Adipocyte (in vitro differentiated cells): ENCODE results near the gene ERBB4.
A peak's percentile ranks its signal among the peaks of the same experiment; 100 is the strongest.

Experiments
- DNase-seq: peaks from one replicate; pipeline ENCODE4 v3.0.0-alpha.2; 2015; ENCODE audit warnings: low read depth
- H3K27me3 ChIP-seq: replicated peaks from 2 replicates; pipeline ENCODE4 v1.7.0; 2013; ENCODE audit warnings: mild to moderate bottlenecking, low read length, moderate library complexity; ENCODE audit not compliant: control insufficient read depth, insufficient read depth
- H3K36me3 ChIP-seq: 2 replicates; pipeline ENCODE4 v1.7.0; 2013; ENCODE audit warnings: low read length, mild to moderate bottlenecking, moderate library complexity; ENCODE audit not compliant: control insufficient read depth, insufficient read depth, severe bottlenecking
- H3K4me1 ChIP-seq: 2 replicates; pipeline ENCODE4 v1.7.0; 2013; ENCODE audit warnings: mild to moderate bottlenecking, low read length, moderate library complexity; ENCODE audit not compliant: control insufficient read depth, insufficient read depth
- H3K4me3 ChIP-seq: 2 replicates; pipeline ENCODE4 v1.7.0; 2013; ENCODE audit warnings: mild to moderate bottlenecking, low read length, moderate library complexity
- H3K9ac ChIP-seq: 2 replicates; pipeline ENCODE4 v1.7.0; 2013; ENCODE audit warnings: mild to moderate bottlenecking, low read length, moderate library complexity
- H3K9me3 ChIP-seq: 2 replicates; pipeline ENCODE4 v1.7.0; 2013; ENCODE audit warnings: mild to moderate bottlenecking, low read length, moderate library complexity; ENCODE audit not compliant: control insufficient read depth

The ERBB4 gene

GRCh38 chr2:211941216-211941747, 597.3 kb downstream of the ERBB4 start:
- DNase-seq, result no peak
- Histone ChIP-seq H3K9me3 (no peaks in the 10 kb centered on the region), H3K36me3 (no peaks in the 10 kb centered on the region), H3K27me3 (no peaks in the 10 kb centered on the region), H3K4me1 (no peaks in the 10 kb centered on the region), H3K4me3 (no peak overlapping the region), H3K9ac (no peak overlapping the region)

- no peaks in the 10 kb centered on the region for H3K27me3 ChIP-seq
- no peak overlapping the region for H3K4me3 ChIP-seq
- DNase-seq, result peak; percentile 19
- no peaks in the 10 kb centered on the region for H3K36me3 ChIP-seq
- no peaks in the 10 kb centered on the region for H3K9me3 ChIP-seq
- no peaks in the 10 kb centered on the region for H3K4me1 ChIP-seq
- no peak overlapping the region for H3K9ac ChIP-seq
Measured at GRCh38 chr2:211939177-211939576, 599.4 kb downstream of the ERBB4 start.

- Histone ChIP-seq H3K9me3 (no peaks in the 10 kb centered on the region), H3K27me3 (no peaks in the 10 kb centered on the region), H3K36me3 (no peaks in the 10 kb centered on the region), H3K4me3 (no peak overlapping the region), H3K4me1 (no peaks in the 10 kb centered on the region), H3K9ac (no peak overlapping the region)
- DNase-seq, result no peak
Measured at GRCh38 chr2:211934811-211935210, 603.8 kb downstream of the ERBB4 start.

- Histone ChIP-seq H3K4me3 (no peak overlapping the region), H3K4me1 (no peaks in the 10 kb centered on the region), H3K9me3 (no peaks in the 10 kb centered on the region), H3K9ac (no peak overlapping the region), H3K27me3 (no peaks in the 10 kb centered on the region), H3K36me3 (no peaks in the 10 kb centered on the region)
- no peak for DNase-seq
Measured at GRCh38 chr2:211931314-211931713, 607.3 kb downstream of the ERBB4 start.

- no peak overlapping the region for H3K9ac ChIP-seq
- no peaks in the 10 kb centered on the region for H3K9me3 ChIP-seq
- no peak overlapping the region for H3K4me3 ChIP-seq
- H3K27me3 ChIP-seq, result no peaks in the 10 kb centered on the region
- H3K36me3 ChIP-seq, result no peaks in the 10 kb centered on the region
- no peaks in the 10 kb centered on the region for H3K4me1 ChIP-seq
- no peak for DNase-seq
Measured at GRCh38 chr2:211930331-211930730, 608.3 kb downstream of the ERBB4 start.

GRCh38 chr2:211928201-211928600, 610.4 kb downstream of the ERBB4 start:
- H3K9me3 ChIP-seq, result no peaks in the 10 kb centered on the region
- H3K36me3 ChIP-seq, result no peaks in the 10 kb centered on the region
- H3K4me3 ChIP-seq, result no peak overlapping the region
- no peaks in the 10 kb centered on the region for H3K4me1 ChIP-seq
- no peak overlapping the region for H3K9ac ChIP-seq
- DNase-seq, result no peak
- H3K27me3 ChIP-seq, result no peaks in the 10 kb centered on the region

- H3K4me3 ChIP-seq, result no peak overlapping the region
- no peak overlapping the region for H3K9ac ChIP-seq
- no peak for DNase-seq
- no peaks in the 10 kb centered on the region for H3K27me3 ChIP-seq
- H3K4me1 ChIP-seq, result no peaks in the 10 kb centered on the region
- no peaks in the 10 kb centered on the region for H3K36me3 ChIP-seq
- H3K9me3 ChIP-seq, result no peaks in the 10 kb centered on the region
Measured at GRCh38 chr2:211923019-211923418, 615.6 kb downstream of the ERBB4 start.

- Histone ChIP-seq H3K4me1 (no peaks in the 10 kb centered on the region), H3K9me3 (no peaks in the 10 kb centered on the region), H3K27me3 (no peaks in the 10 kb centered on the region), H3K36me3 (no peaks in the 10 kb centered on the region), H3K4me3 (no peak overlapping the region), H3K9ac (no peak overlapping the region)
- no peak for DNase-seq
Measured at GRCh38 chr2:211903961-211904360, 634.6 kb downstream of the ERBB4 start.

- Histone ChIP-seq H3K4me1 (no peaks in the 10 kb centered on the region), H3K9ac (no peak overlapping the region), H3K36me3 (no peaks in the 10 kb centered on the region), H3K27me3 (no peaks in the 10 kb centered on the region), H3K4me3 (no peak overlapping the region), H3K9me3 (no peaks in the 10 kb centered on the region)
- no peak for DNase-seq
Measured at GRCh38 chr2:211901226-211901846, 637.3 kb downstream of the ERBB4 start.

GRCh38 chr2:211900518-211900917, 638.1 kb downstream of the ERBB4 start:
- Histone ChIP-seq H3K27me3 (no peaks in the 10 kb centered on the region), H3K9ac (no peak overlapping the region), H3K4me3 (no peak overlapping the region), H3K9me3 (no peaks in the 10 kb centered on the region), H3K36me3 (no peaks in the 10 kb centered on the region), H3K4me1 (no peaks in the 10 kb centered on the region)
- DNase-seq, result no peak

GRCh38 chr2:211900000-211900399, 638.6 kb downstream of the ERBB4 start:
- H3K36me3 ChIP-seq, result no peaks in the 10 kb centered on the region
- no peaks in the 10 kb centered on the region for H3K4me1 ChIP-seq
- no peaks in the 10 kb centered on the region for H3K27me3 ChIP-seq
- H3K9me3 ChIP-seq, result no peaks in the 10 kb centered on the region
- no peak overlapping the region for H3K9ac ChIP-seq
- no peak overlapping the region for H3K4me3 ChIP-seq
- peak; percentile 20 for DNase-seq

- H3K4me3 ChIP-seq, result no peak overlapping the region
- H3K27me3 ChIP-seq, result no peaks in the 10 kb centered on the region
- no peaks in the 10 kb centered on the region for H3K9me3 ChIP-seq
- H3K36me3 ChIP-seq, result no peaks in the 10 kb centered on the region
- DNase-seq, result no peak
- no peak overlapping the region for H3K9ac ChIP-seq
- no peaks in the 10 kb centered on the region for H3K4me1 ChIP-seq
Measured at GRCh38 chr2:211898702-211899101, 639.9 kb downstream of the ERBB4 start.
